ENCODE measurements around the gene ZFPM1.
A peak's percentile ranks its signal among the peaks of the same experiment; 100 is the strongest.

DNA sequence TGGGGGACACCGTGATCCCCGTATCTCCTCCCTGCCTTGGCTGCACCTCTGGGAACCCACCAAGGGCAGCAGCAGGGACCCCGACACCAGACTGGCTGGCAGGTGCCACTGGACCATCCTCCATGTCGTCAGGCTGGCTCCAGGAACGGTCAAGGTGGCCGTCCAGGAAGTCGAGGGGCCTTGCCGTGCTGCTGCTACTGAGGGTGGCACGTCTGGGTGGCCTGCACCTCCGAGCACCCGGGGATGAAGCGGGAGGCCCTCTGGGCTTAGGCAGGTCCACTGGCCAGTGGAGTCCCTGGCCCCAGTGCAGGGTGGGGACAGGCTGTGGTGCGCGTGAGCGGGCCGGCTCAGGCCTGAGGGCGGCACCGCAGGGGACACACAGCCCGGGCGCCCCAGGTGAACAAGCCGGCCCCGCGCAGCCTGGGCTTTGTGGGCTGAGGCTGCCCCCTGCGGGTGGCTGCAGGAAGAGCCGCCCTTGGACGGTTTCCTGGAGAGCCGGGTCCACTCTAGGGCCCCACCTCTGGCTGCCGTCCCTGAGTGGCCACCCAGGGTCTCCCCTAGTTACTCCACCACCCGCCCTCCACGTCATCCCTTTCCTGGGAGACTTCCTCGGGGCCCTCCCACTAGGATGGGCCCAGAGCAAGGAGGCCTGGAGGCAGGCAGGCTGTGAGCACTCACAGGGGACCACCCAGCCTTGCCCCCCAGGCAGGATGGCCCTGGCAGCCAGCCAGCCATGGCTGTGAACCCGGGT, 74.3 kb downstream of the ZFPM1 start:
- TF ChIP-seq, protein P1, sequence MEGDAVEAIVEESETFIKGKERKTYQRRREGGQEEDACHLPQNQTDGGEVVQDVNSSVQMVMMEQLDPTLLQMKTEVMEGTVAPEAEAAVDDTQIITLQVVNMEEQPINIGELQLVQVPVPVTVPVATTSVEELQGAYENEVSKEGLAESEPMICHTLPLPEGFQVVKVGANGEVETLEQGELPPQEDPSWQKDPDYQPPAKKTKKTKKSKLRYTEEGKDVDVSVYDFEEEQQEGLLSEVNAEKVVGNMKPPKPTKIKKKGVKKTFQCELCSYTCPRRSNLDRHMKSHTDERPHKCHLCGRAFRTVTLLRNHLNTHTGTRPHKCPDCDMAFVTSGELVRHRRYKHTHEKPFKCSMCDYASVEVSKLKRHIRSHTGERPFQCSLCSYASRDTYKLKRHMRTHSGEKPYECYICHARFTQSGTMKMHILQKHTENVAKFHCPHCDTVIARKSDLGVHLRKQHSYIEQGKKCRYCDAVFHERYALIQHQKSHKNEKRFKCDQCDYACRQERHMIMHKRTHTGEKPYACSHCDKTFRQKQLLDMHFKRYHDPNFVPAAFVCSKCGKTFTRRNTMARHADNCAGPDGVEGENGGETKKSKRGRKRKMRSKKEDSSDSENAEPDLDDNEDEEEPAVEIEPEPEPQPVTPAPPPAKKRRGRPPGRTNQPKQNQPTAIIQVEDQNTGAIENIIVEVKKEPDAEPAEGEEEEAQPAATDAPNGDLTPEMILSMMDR (IDR thresholded peaks at IDR 0.05 in 8 of 11, conservative IDR thresholded peaks at IDR 0.05 in 3 of 11): peak; percentile 73 to 95 (median 91)
- no peak for TF ChIP-seq POLR2A (IDR thresholded peaks at IDR 0.05)
- peak in 2 of 3 donors; percentile 55 to 67 for TF ChIP-seq POLR2AphosphoS5 (IDR thresholded peaks at IDR 0.05)
